Heart left ventricle (tissue), 16 donors: ENCODE measurements around the gene CZIB. TPM values are rescaled to one million over a fixed set of nuclear protein-coding genes. Genes with fewer than 3 reads are reported as not detected.

Experiments used
- ATAC-seq, 4 donors: fragments of 200-7000 bp; cut with Tn5 transposase; one replicate each; pipeline ENCODE4 v1.9.1; 2020 to 2022; ENCODE audit warnings: moderate library complexity in 4 of 4, mild to moderate bottlenecking in 3 of 4, moderate number of reproducible peaks in 1 of 4
- DNase-seq, 5 donors: peaks; one replicate each; pipeline ENCODE4 v3.0.0-alpha.2; 2020
- H3K27ac ChIP-seq, 12 donors: fragments of 200-600 bp; sonication (generic) in 4 of 12; one replicate each; pipeline versions ENCODE4 v1.5.0 to v1.8.0; 2016 to 2022; ENCODE audit warnings: mild to moderate bottlenecking in 2 of 12
- H3K27me3 ChIP-seq, 9 donors: fragments of 200-600 bp; sonication (generic) in 2 of 9; one replicate each; pipeline versions ENCODE4 v1.5.1 to v1.8.0; 2016 to 2022; ENCODE audit warnings: mild to moderate bottlenecking in 3 of 9
- H3K36me3 ChIP-seq, 9 donors: fragments of 200-600 bp; sonication (generic) in 2 of 9; one replicate each; pipeline versions ENCODE4 v1.5.0 to v1.8.0; 2018 to 2022; ENCODE audit warnings: mild to moderate bottlenecking in 2 of 9
- H3K4me1 ChIP-seq, 12 donors: fragments of 200-600 bp; sonication (generic) in 4 of 12; one replicate each; pipeline versions ENCODE4 v1.5.0 to v1.8.0; 2016 to 2022; ENCODE audit warnings: mild to moderate bottlenecking in 3 of 12
- H3K4me3 ChIP-seq, 12 donors: fragments of 200-600 bp; sonication (generic) in 4 of 12; one replicate each; pipeline versions ENCODE4 v1.5.0 to v1.8.0; 2017 to 2022; ENCODE audit warnings: mild to moderate bottlenecking in 9 of 12, moderate library complexity in 4 of 12
- H3K9me3 ChIP-seq, 12 donors: fragments of 200-600 bp; sonication (generic) in 4 of 12; one replicate each; pipeline versions ENCODE4 v1.5.0 to v1.8.0; 2016 to 2022; ENCODE audit warnings: mild to moderate bottlenecking in 1 of 12
- POLR2A ChIP-seq, 2 donors: fragments of 450-650 bp; IDR thresholded peaks; one replicate each; pipeline ENCODE4 v1.6.1; 2017; ENCODE audit warnings: antibody characterized with exemption in 2 of 2, mild to moderate bottlenecking in 2 of 2, moderate library complexity in 2 of 2
- WGBS, 4 donors: extraction: QIAGEN DNeasy Blood & Tissue Kit in 2 of 4; methylation state at CpG; one replicate each; pipeline versions ENCODE4 v1.1.5 to v1.1.7; 2013 to 2018; 5-methylcytosine and 5-hydroxymethylcytosine counted together
- intact Hi-C, 10 donors: fragments of 100-400 bp; cut with DNase I; formaldehyde crosslinking; loops; one replicate each; pipeline versions ENCODE4 v1.11.1 to v1.14.2; 2022
- polyA plus RNA-seq, 2 donors: library from polyadenylated mRNA; stranded (reverse); fragments of 200-250 nt; gene quantifications; one replicate each; pipeline ENCODE4 v1.2.3, GENCODE V29; 2013
- total RNA-seq, 9 donors: library from RNA; depleted of rRNA in 2 of 9; stranded (reverse); fragments of >200 nt in 2 of 9; fragmentation: NEBNext Ultra II Directional in 3 of 9; extraction: Animal tissue kit (Norgen Biotek cat#: 25700) in 3 of 9; gene quantifications; one replicate each; pipeline versions ENCODE4 v1.1.0 to v1.2.4, GENCODE V29; 2016 to 2023
- TF ChIP-seq, protein P1 (sequence below), 12 donors: fragments of 200-600 bp; sonication (generic) in 4 of 12; IDR thresholded peaks; one replicate each; pipeline versions ENCODE4 v1.5.0 to v1.8.0; 2018 to 2022; ENCODE audit warnings: antibody characterized with exemption in 12 of 12, mild to moderate bottlenecking in 5 of 12
- donor health status: ischemic (EF 13 %, LVEDD 7.1; RV severe dilation, severe dysfunction).
- donor health status: healthy with polysubstance abuse.
- donor health status: DM: no; HTN: yes; CAD: no.
- donor health status: DM: no; HTN: no; CAD: no.
- donor health status: ischemic (EF 25% LVEDD 6.9; RV normal size, moderate dysfunction).
- donor health status: ischemic (EF 25% LVEDD 5.7; RV mildly dilated, moderate dysfunction).
- donor health status: healthy.
- donor health status: DM: yes; HTN: yes; CAD: no.
- donor health status: ischemic (EF 35%, LVEDD 5.7; RV mildly dilated, moderate dysfunction).
- donor health status: nonischemic (EF 11% LVEDD 7.7; RV severe dilation, severe dysfunction).
- donor health status: DM: yes; HTN: yes; CAD: no.
- donor health status: PGD.
- donor health status: ischemic (EF 29% LVEDD 5.4; RV normal size, mild dysfunction).
- donor health status: nonischemic (EF 23%, LVEDD 6.1; RV moderate dilation, normal function).

Gene CZIB
- total and polyA plus RNA-seq, 11 donors = 39.4 to 85.0 (median 46.1) TPM

DNA sequence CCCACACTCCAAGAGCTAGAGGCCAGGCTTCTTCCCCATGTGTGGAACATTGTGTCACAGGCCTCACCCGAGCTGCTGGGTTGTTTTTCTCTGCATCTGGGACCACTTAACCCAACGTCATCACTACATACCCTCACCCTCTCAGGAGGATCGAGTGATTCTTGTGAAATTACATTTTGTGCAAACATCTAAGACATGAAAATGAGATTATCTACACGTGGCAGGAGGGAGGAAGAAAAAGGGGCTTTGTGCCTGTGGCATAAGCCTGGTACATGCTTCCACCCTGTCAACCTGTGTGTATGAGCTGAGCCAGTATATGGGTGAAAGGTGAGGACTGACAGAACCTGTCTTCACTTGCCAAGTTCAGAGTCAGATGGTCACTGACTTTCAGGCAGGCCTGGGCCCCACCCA, 22.2 kb downstream of the CZIB start:
- H3K4me1 ChIP-seq = peaks cover 3 to 40% (median 30%) of the 10 kb centered on the region in 12 donors
- peak; percentile 43 to 69 (median 52) for ATAC-seq
- peak overlapping the region in 8 of 12 donors; percentile 77 to 100 (median 86) for H3K4me3 ChIP-seq
- H3K36me3 ChIP-seq = peaks cover 0 to 29% (median 26%) of the 10 kb centered on the region in 9 donors
- H3K27me3 ChIP-seq = no peaks in the 10 kb centered on the region
- DNase-seq = peak in 3 of 5 donors; percentile 40 to 61 (median 43)
- intact Hi-C loops = loop anchor here in 2 of 10 donors (1.0 to 5.0 kb wide), 3 partner anchors 21 to 271 kb away; partner anchors contain the start of genes CZIB (in 1 of the 2) and SCP2 (in 1 of the 2)
- H3K27ac ChIP-seq = peak overlapping the region; percentile 94 to 100 (median 98)
- no peaks in the 10 kb centered on the region for H3K9me3 ChIP-seq
- no peak for TF ChIP-seq POLR2A (IDR thresholded peaks at IDR 0.05)
- TF ChIP-seq, protein P1, sequence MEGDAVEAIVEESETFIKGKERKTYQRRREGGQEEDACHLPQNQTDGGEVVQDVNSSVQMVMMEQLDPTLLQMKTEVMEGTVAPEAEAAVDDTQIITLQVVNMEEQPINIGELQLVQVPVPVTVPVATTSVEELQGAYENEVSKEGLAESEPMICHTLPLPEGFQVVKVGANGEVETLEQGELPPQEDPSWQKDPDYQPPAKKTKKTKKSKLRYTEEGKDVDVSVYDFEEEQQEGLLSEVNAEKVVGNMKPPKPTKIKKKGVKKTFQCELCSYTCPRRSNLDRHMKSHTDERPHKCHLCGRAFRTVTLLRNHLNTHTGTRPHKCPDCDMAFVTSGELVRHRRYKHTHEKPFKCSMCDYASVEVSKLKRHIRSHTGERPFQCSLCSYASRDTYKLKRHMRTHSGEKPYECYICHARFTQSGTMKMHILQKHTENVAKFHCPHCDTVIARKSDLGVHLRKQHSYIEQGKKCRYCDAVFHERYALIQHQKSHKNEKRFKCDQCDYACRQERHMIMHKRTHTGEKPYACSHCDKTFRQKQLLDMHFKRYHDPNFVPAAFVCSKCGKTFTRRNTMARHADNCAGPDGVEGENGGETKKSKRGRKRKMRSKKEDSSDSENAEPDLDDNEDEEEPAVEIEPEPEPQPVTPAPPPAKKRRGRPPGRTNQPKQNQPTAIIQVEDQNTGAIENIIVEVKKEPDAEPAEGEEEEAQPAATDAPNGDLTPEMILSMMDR (IDR thresholded peaks at IDR 0.05) = no peak
- 27 to 41% (median 34%) methylated on average over 4 of the region's 4 CpGs for WGBS, 4 donors

DNA sequence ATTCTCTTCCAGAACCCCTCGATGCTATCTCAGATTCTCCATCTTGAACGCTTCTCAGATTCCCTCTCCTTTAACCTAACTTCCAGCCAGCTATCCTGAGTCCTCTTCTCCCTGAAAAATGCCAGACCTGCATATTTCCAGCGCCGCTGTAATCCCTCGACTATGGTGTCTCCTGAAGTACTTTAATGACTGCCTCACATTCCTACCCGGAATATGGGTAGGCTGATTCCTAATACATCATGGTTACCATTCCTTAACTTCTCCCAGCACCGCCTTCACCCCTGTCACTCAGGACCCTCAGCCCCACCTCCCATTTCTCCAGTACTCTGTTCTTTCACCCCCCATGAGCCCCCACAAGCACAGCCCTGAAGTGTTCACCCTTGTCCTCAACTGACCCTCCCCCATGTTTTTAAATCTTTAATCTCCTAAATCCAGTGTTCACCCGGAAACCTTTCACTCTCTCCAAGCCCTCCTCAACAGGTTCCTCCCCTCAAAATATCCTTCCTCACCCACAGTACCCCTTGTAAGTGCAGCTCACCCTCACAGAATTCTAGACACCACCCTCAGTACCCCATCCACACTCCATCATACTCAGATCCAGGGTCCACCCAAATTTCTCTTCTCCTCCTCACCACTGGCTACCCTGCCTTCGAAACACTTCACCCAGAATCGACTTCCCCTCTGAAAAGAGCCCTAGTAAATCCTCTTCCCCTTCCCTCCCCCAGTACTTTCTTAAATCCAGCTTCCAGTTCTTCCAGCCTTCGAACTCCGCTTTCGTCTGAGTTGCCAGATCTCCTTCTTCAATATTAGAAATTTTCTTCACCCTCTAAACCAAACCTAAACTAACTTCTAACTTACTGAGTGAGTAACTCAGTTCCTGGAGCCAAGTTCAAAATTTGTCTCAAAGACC, 22.9 kb downstream of the CZIB start:
- H3K4me1 ChIP-seq = peaks cover 3 to 40% (median 30%) of the 10 kb centered on the region in 12 donors
- TF ChIP-seq, protein P1 (IDR thresholded peaks at IDR 0.05) = no peak
- TF ChIP-seq POLR2A (IDR thresholded peaks at IDR 0.05) = no peak
- ATAC-seq = peak in 1 of 4 donors; percentile 23

DNA sequence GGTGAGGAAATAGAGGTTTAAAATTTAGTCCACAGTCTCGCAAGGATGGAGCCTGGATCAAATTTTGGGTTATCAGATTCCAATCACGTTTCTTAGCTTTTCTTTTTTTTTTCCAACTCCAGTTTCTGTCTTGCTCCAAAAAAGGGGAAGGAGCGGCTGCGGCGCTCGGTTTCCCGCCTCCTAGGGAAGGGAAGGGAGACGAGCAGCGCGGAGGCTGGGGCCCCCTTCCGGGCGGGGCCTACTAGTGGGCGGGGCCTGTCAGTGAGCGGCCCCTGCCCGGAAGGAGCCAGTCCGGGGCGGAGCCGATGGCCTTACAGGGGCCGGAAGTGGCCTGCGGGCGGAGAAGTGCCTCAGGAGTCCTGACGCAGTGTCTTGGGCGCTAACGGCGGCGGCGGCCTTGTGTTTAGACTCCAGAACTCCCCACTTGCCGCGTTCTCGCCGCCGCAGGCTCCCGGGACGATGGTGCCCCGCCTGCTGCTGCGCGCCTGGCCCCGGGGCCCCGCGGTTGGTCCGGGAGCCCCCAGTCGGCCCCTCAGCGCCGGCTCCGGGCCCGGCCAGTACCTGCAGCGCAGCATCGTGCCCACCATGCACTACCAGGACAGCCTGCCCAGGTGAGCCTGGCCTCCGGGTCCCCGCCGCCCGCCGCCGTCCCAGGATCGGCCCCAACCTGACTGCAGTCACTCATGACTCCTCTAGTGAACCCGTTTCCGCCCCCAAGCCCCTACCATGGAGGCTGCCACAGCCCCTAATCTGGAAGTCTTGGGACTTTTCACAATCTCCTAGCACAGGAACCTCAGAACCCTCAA, 23.7 kb downstream of the CZIB start, which contains the start of gene CPT2:
CPT2 (plus strand) TSS at position 340 of the 806 bp plus-strand sequence; CDS start at position 460, 120 bp downstream.
- TF ChIP-seq, protein P1 (IDR thresholded peaks at IDR 0.05) = peak in 6 of 12 donors; percentile 6 to 47 (median 20)
- peak; percentile 91 to 96 for TF ChIP-seq POLR2A (IDR thresholded peaks at IDR 0.05)
- Histone ChIP-seq H3K27ac (peak within 1 kb of the TSS; percentile 94 to 100 (median 98)), H3K4me1 (peaks cover 3 to 40% (median 30%) of the 10 kb centered on the region in 12 donors), H3K4me3 (peak within 1 kb of the TSS; percentile 77 to 100 (median 88)), H3K27me3 (no peaks in the 10 kb centered on the region), H3K36me3 (peaks cover 0 to 14% (median 11%) of the 10 kb centered on the region in 9 donors), H3K9me3 (no peaks in the 10 kb centered on the region)
- ATAC-seq (peak; percentile 95 to 99 (median 98)), DNase-seq (peak; percentile 95 to 98 (median 97))
- WGBS, 4 donors = 0 to 1% (median 0%) methylated on average over 23 to 57 of the region's 57 CpGs
- intact Hi-C loops = loop anchor here in 1 of 10 donors (1.0 to 5.0 kb wide), 2 partner anchors 42 to 269 kb away; partner anchors contain the start of genes MAGOH and SCP2

More for the DNA sequence above, 22.9 kb downstream of the CZIB start:
- intact Hi-C loops = loop anchor here in 2 of 10 donors (1.0 to 5.0 kb wide), 3 partner anchors 21 to 270 kb away; partner anchors contain the start of genes CZIB (in 1 of the 2) and SCP2 (in 1 of the 2)
- Histone ChIP-seq H3K9me3 (no peaks in the 10 kb centered on the region), H3K27ac (peak overlapping the region; percentile 94 to 100 (median 98)), H3K36me3 (peaks cover 0 to 22% (median 19%) of the 10 kb centered on the region in 9 donors), H3K4me3 (peak overlapping the region; percentile 77 to 100 (median 88)), H3K27me3 (no peaks in the 10 kb centered on the region)
- 34 to 38% (median 37%) methylated on average over 13 of the region's 13 CpGs for WGBS, 4 donors
- no peak for DNase-seq
